NCI-H2196 treated with DMSO at 0.1 percent for 48 hours (cell line): ENCODE results near the gene ITGB8.
"Not testable (repeated sequence)": the region's sequence is repeated elsewhere in the genome, so short reads cannot be mapped to it uniquely, and the experiment has no call there.

Source experiments
- DNase-seq: peaks from one replicate; lab custom pipeline; 2025; ENCODE audit not compliant: unreplicated experiment; lab: John Stamatoyannopoulos, UW

Gene ITGB8

GRCh38 chr7:20374399-20374798 lies 43.7 kb downstream of the ITGB8 start:
- DNase-seq, result no peak

- no peak for DNase-seq
These were observed 46.1 kb downstream of the ITGB8 start for GRCh38 chr7:20376796-20377195.

- no peak for DNase-seq
These were observed 50.8 kb downstream of the ITGB8 start for GRCh38 chr7:20381406-20382034.

GRCh38 chr7:20383351-20383750 lies 52.7 kb downstream of the ITGB8 start:
- no peak for DNase-seq

- no peak for DNase-seq
These were observed 54.4 kb downstream of the ITGB8 start for GRCh38 chr7:20385126-20385525.

- no peak for DNase-seq
These were observed 57.4 kb downstream of the ITGB8 start for GRCh38 chr7:20388084-20388483.

GRCh38 chr7:20389192-20389591 lies 58.5 kb downstream of the ITGB8 start:
- DNase-seq, result not testable (repeated sequence)

GRCh38 chr7:20393021-20393610 lies 62.4 kb downstream of the ITGB8 start:
- no peak for DNase-seq

GRCh38 chr7:20393616-20394015 lies 62.9 kb downstream of the ITGB8 start:
- no peak for DNase-seq

GRCh38 chr7:20394284-20394683 lies 63.6 kb downstream of the ITGB8 start:
- no peak for DNase-seq

GRCh38 chr7:20395104-20395503 lies 64.4 kb downstream of the ITGB8 start:
- no peak for DNase-seq

- no peak for DNase-seq
These were observed 64.8 kb downstream of the ITGB8 start for GRCh38 chr7:20395511-20395910.

- no peak for DNase-seq
These were observed 68.8 kb downstream of the ITGB8 start for GRCh38 chr7:20399521-20399920.

GRCh38 chr7:20401861-20402746 lies 71.4 kb downstream of the ITGB8 start:
- DNase-seq, result no peak

- DNase-seq, result no peak
These were observed 72.1 kb downstream of the ITGB8 start for GRCh38 chr7:20402747-20403230.

- no peak for DNase-seq
These were observed 72.6 kb downstream of the ITGB8 start for GRCh38 chr7:20403331-20403730.

GRCh38 chr7:20404320-20404719 lies 73.6 kb downstream of the ITGB8 start:
- no peak for DNase-seq

- DNase-seq, result no peak
These were observed 77.1 kb downstream of the ITGB8 start for GRCh38 chr7:20407585-20408466.

- DNase-seq, result no peak
These were observed 77.7 kb downstream of the ITGB8 start for GRCh38 chr7:20408467-20408826.

- DNase-seq, result no peak
These were observed 79.3 kb downstream of the ITGB8 start for GRCh38 chr7:20409961-20410360.

GRCh38 chr7:20411372-20411771 lies 80.7 kb downstream of the ITGB8 start:
- DNase-seq, result no peak
